HepG2 (cell line): ENCODE data around the gene ANTKMT. TPM values are rescaled to one million over a fixed set of nuclear protein-coding genes. Genes with fewer than 3 reads are reported as not detected.

Experiments
- AGO2 ChIP-seq: fragments of 200-400 bp; formaldehyde crosslinking; optimal IDR thresholded peaks from 2 replicates; pipeline ENCODE3; 2017; ENCODE audit warnings: mild to moderate bottlenecking, low read depth, low read length, moderate library complexity
- ARHGAP35 ChIP-seq: sonication (generic); formaldehyde crosslinking; IDR thresholded peaks from 2 replicates; pipeline ENCODE4 v1.9.0; 2022; ENCODE audit warnings: mild to moderate bottlenecking, inconsistent platforms, moderate library complexity, missing genetic modification reagents, borderline replicate concordance
- ARID3A ChIP-seq: IDR thresholded peaks from 2 replicates; pipeline ENCODE4 v1.6.1; 2012; ENCODE audit warnings: low read depth, low read length, improper control_type of control experiment
- CBX5 ChIP-seq: sonication (generic); formaldehyde crosslinking; IDR thresholded peaks from 2 replicates; pipeline ENCODE4 v1.4.0; 2020; ENCODE audit warnings: missing genetic modification reagents, borderline replicate concordance
- ESRRA ChIP-seq: sonication (generic); formaldehyde crosslinking; IDR thresholded peaks from 2 replicates; pipeline ENCODE4 v1.5.1; 2020; ENCODE audit warnings: mild to moderate bottlenecking, low read depth, missing genetic modification reagents
- ETV5 ChIP-seq: IDR thresholded peaks from 2 replicates; pipeline ENCODE4 v1.6.1; 2018; ENCODE audit warnings: missing biosample characterization, missing genetic modification reagents, inconsistent platforms, borderline replicate concordance
- FOXA1 ChIP-seq, 2 experiments: fragments of 450-650 bp in 1 of 2; sonication (generic) in 1 of 2; formaldehyde crosslinking in 1 of 2; IDR thresholded peaks; 2 replicates each; pipeline versions ENCODE4 v1.4.0 to v1.6.1; 2016 to 2020; ENCODE audit warnings: missing genetic modification reagents in 1 of 2
- GTF2F1 ChIP-seq: fragments of 150-350 bp; IDR thresholded peaks from 2 replicates; pipeline ENCODE4 v1.6.1; 2014; ENCODE audit warnings: low read length
- IKZF4 ChIP-seq: sonication (generic); formaldehyde crosslinking; IDR thresholded peaks from 2 replicates; pipeline ENCODE4 v1.5.1; 2020; ENCODE audit warnings: borderline replicate concordance, mild to moderate bottlenecking, low read depth, missing genetic modification reagents; ENCODE audit errors: not compliant biosample characterization
- MAFG ChIP-seq: sonication (generic); formaldehyde crosslinking; IDR thresholded peaks from 2 replicates; pipeline ENCODE4 v1.5.1; 2020; ENCODE audit warnings: mild to moderate bottlenecking, missing genetic modification reagents
- MBD4 ChIP-seq: IDR thresholded peaks from 2 replicates; pipeline ENCODE4 v1.6.1; 2012; ENCODE audit warnings: low read length, inconsistent platforms, borderline replicate concordance
- MXD3 ChIP-seq: IDR thresholded peaks from 2 replicates; pipeline ENCODE4 v1.6.1; 2016; ENCODE audit warnings: mild to moderate bottlenecking, missing biosample characterization, missing genetic modification reagents
- MZF1 ChIP-seq: sonication (generic); formaldehyde crosslinking; IDR thresholded peaks from 2 replicates; pipeline ENCODE4 v1.8.1; 2023; ENCODE audit warnings: mild to moderate bottlenecking, missing genetic modification reagents, borderline replicate concordance
- PHF20 ChIP-seq: sonication (generic); formaldehyde crosslinking; IDR thresholded peaks from 2 replicates; pipeline ENCODE4 v1.5.0; 2020; ENCODE audit warnings: mild to moderate bottlenecking, missing genetic modification reagents
- PLRG1 ChIP-seq: fragments of 450-650 bp; conservative IDR thresholded peaks from 2 replicates; pipeline ENCODE4 v1.6.1; 2016
- POLR2A ChIP-seq, 2 experiments: IDR thresholded peaks; 2 replicates each; pipeline ENCODE4 v1.6.1; 2011; ENCODE audit warnings: low read depth in 2 of 2, low read length in 2 of 2, mild to moderate bottlenecking in 1 of 2, moderate library complexity in 1 of 2; ENCODE audit not compliant: insufficient read depth in 1 of 2
- RAD51 ChIP-seq: fragments of 450-650 bp; IDR thresholded peaks from 2 replicates; pipeline ENCODE4 v1.6.1; 2016; ENCODE audit warnings: borderline replicate concordance
- SPEN ChIP-seq: sonication (generic); formaldehyde crosslinking; IDR thresholded peaks from 2 replicates; pipeline ENCODE4 v1.5.1; 2020; ENCODE audit warnings: low read depth, mild to moderate bottlenecking, missing genetic modification reagents
- U2AF1 ChIP-seq: fragments of 200-400 bp; formaldehyde crosslinking; optimal IDR thresholded peaks from 2 replicates; pipeline ENCODE3; 2017; ENCODE audit warnings: mild to moderate bottlenecking, low read depth, low read length
- ZBTB14 ChIP-seq: sonication (generic); formaldehyde crosslinking; IDR thresholded peaks from 2 replicates; pipeline ENCODE4 v1.4.0; 2020; ENCODE audit warnings: missing genetic modification reagents
- ZMAT3 ChIP-seq: sonication (generic); formaldehyde crosslinking; conservative IDR thresholded peaks from 2 replicates; pipeline ENCODE4 v1.7.0; 2021; ENCODE audit warnings: missing genetic modification reagents
- ZMYM3 ChIP-seq: sonication (generic); formaldehyde crosslinking; IDR thresholded peaks from 2 replicates; pipeline ENCODE4 v1.5.1; 2020; ENCODE audit warnings: mild to moderate bottlenecking, missing genetic modification reagents
- polyA plus RNA-seq, 8 experiments: library from polyadenylated mRNA; depleted of rRNA in 3 of 8; stranded (reverse) in 7 of 8; unstranded in 1 of 8; fragments of >200 nt; fragmentation: Illumina TruSeq in 4 of 8; extraction: Trizol in 4 of 8; gene quantifications; 2 replicates each; pipeline versions ENCODE4 v1.2.1 to v1.2.3, GENCODE V29; 2011 to 2016; ENCODE audit warnings: low read depth in 4 of 8, missing spikeins in 1 of 8, mixed read lengths in 1 of 8; ENCODE audit not compliant: insufficient read depth in 1 of 8
- total RNA-seq, 5 experiments: library from RNA; depleted of rRNA; stranded (reverse); fragments of >200 nt; fragmentation: Illumina TruSeq; extraction: Trizol; gene quantifications; 2 replicates each; pipeline ENCODE4 v1.2.3, GENCODE V29; 2016; ENCODE audit warnings: low read depth in 1 of 5
- TF ChIP-seq, protein P1 (sequence below): sonication (generic); formaldehyde crosslinking; IDR thresholded peaks from 2 replicates; pipeline ENCODE4 v1.5.0; 2020; ENCODE audit warnings: mild to moderate bottlenecking, missing genetic modification reagents, borderline replicate concordance

ANTKMT gene
- total and polyA plus RNA-seq, 2 of the 13 experiments (the other 11 are each of a cell fraction or from before 2014, with no cell fraction given) = 7.5 to 47.8 TPM

DNA sequence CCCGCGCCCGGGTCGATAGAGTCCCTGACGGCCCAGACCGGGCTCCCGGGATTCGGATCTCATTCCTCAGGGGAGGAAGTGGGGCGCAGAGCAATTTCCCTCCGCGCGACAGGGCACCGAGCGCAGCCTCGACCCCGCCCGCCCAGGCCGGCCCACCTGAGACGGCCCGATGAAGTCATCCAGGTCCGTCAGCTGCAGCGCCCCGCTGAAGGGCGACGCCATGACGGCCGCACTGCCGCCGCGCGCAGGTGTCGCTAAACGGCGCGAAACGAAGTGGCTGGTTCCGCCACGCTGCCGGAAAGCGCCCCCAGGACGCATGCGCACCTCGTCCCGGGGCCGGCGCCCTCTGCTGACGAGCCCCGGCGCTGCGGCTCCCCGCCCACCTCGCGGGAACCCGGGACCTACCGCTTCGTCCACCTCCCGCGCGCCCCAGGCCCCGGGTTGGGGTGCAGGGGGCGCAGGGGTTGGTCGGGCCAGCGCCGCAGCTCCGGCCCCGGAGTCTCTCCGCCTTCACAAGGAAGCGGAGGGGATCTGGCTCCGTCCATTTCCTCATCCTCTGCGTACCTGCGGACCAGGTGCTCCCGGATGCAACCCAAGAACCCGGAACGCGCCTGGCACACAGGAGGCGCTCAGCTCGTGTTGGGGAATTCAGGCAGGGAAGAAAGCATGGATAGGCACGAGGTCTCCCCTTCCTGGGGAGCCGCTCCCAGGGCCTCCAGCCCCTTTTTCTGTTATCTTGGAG, 20.0 kb downstream of the ANTKMT start, which contains the start of gene CIAO3 (continued):
- TF ChIP-seq MXD3 (CRISPR knock-in tag) = peak; percentile 43; the same call in 1 of the 2 replicates
- TF ChIP-seq PHF20 (CRISPR knock-in tag) = peak; percentile 97
- TF ChIP-seq, protein P1, sequence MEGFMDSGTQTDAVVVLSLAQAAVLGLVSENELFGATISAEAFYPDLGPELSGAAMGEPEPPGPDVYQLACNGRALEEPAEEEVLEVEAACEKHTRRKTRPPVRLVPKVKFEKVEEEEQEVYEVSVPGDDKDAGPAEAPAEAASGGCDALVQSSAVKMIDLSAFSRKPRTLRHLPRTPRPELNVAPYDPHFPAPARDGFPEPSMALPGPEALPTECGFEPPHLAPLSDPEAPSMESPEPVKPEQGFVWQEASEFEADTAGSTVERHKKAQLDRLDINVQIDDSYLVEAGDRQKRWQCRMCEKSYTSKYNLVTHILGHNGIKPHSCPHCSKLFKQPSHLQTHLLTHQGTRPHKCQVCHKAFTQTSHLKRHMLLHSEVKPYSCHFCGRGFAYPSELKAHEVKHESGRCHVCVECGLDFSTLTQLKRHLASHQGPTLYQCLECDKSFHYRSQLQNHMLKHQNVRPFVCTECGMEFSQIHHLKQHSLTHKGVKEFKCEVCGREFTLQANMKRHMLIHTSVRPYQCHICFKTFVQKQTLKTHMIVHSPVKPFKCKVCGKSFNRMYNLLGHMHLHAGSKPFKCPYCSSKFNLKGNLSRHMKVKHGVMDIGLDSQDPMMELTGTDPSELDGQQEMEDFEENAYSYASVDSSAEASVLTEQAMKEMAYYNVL (CRISPR knock-in tag) = peak; percentile 33; the same call in 1 of the 2 replicates
- TF ChIP-seq ZMAT3 (CRISPR knock-in tag) = peak; percentile 61; the same call in 1 of the 2 replicates
- peak; percentile 44 for TF ChIP-seq ETV5 (CRISPR knock-in tag)
- no peak for TF ChIP-seq ARHGAP35 (CRISPR knock-in tag)
- no peak for TF ChIP-seq MBD4
- TF ChIP-seq IKZF4 (CRISPR knock-in tag) = no peak
- TF ChIP-seq U2AF1 = no peak
- TF ChIP-seq PLRG1 = no peak
- no peak for TF ChIP-seq ARID3A
- no peak for TF ChIP-seq FOXA1 (IDR thresholded peaks at IDR 0.05)
- TF ChIP-seq FOXA1 (CRISPR knock-in tag; IDR thresholded peaks at IDR 0.05) = no peak
- TF ChIP-seq ESRRA = peak; percentile 80
- TF ChIP-seq ZMYM3 (CRISPR knock-in tag) = no peak
- no peak for TF ChIP-seq GTF2F1
- peak; percentile 95 for TF ChIP-seq SPEN
- no peak for TF ChIP-seq MAFG (CRISPR knock-in tag)
- TF ChIP-seq POLR2A (IDR thresholded peaks at IDR 0.05; ENCODE audit: insufficient read depth in 1 of 2, low read depth in 2 of 2, low read length in 2 of 2) = peak; percentile 50 to 68; a peak in 3 of 4 replicates
- no peak for TF ChIP-seq MZF1
- TF ChIP-seq ZBTB14 (CRISPR knock-in tag) = peak; percentile 65; the same call in 1 of the 2 replicates
- TF ChIP-seq CBX5 (CRISPR knock-in tag) = 0 out of 2 replicates have a peak, but pooled peaks have one; percentile 50
- TF ChIP-seq AGO2 = peak; percentile 10
- TF ChIP-seq RAD51 = no peak
